ENCODE data around the gene CRIP2. TPM values are rescaled to one million over a fixed set of nuclear protein-coding genes. Genes with fewer than 3 reads are reported as not detected.
A peak's percentile ranks its signal among the peaks of the same experiment; 100 is the strongest.

The CRIP2 gene
- total and polyA plus RNA-seq, 9 of the 15 experiments (the other 6 are each of a cell fraction or from before 2014, with no cell fraction given), result 0.18 to 2.0 (median 0.69) TPM; not detected in 1

DNA sequence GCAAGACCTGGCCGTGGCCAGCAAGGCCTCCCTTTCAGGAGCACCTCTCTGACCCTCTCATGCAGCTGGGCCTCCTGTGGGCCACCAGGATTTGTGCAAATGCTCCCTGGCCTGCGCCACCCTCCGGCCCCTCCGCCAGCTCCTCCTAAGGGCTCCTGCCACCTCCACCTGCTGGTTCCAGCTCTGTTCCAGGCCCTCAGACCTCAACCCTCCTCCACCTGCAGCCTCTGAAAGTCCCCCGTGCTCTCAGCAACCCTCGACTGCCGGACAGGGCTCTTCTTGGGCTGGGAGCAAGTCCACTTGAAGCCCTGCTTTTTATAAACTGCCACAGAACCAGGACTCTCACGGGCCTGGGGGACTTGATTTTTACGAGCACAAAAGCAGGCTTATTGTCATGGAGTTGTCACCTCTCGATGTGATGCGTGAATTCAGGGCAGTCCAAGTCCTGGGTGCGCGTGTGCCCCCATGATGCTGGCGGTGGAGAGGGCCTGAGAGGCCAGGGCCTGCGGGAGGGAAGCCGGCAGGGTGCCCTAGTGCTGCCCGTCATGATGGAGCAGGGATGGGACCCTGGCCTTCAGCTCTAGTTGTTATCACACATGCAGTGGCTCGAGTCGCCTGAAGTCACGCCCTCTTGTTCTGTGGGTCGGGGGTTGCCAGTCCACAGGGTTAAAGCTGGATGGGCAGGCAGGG, 25.6 kb downstream of the CRIP2 start:
- Histone ChIP-seq H3K4me2 (ENCODE audit: insufficient read depth, low read length) (no peak overlapping the region), H3K27ac (ENCODE audit: extremely low read depth, low read depth, low read length) (no peak overlapping the region), H4K20me1 (replicated peaks; ENCODE audit: control insufficient read depth, insufficient read depth, low read length) (no peaks in the 10 kb centered on the region), H3K9me3 (replicated peaks; ENCODE audit: control insufficient read depth, insufficient read depth, low read depth, low read length) (no peaks in the 10 kb centered on the region), H2AFZ (ENCODE audit: low read depth, low read length) (no peak overlapping the region), H3K79me2 (ENCODE audit: control insufficient read depth, insufficient read depth, low read length) (no peaks in the 10 kb centered on the region), H3K4me1 (replicated peaks in 1 of 2; ENCODE audit: control insufficient read depth in 2 of 2, insufficient read depth in 2 of 2, low read length in 2 of 2) (peaks cover 0 to 54% of the 10 kb centered on the region in 2 experiments; a peak in 2 of 5 replicates), H3K36me3 (ENCODE audit: control insufficient read depth, insufficient read depth, low read length) (no peaks in the 10 kb centered on the region), H3K4me3 (no peak overlapping the region), H3K9me1 (ENCODE audit: control insufficient read depth, insufficient read depth, low read length) (no peaks in the 10 kb centered on the region), H3K27me3 (ENCODE audit: control insufficient read depth in 2 of 2, insufficient read depth in 2 of 2, low read length in 2 of 2) (peaks cover 0 to 3% of the 10 kb centered on the region in 2 experiments; a peak in 2 of 5 replicates), H3K9ac (ENCODE audit: insufficient read depth in 1 of 2, low read depth in 2 of 2, low read length in 2 of 2) (peak overlapping the region in 1 of 2 experiments; percentile 55; a peak in 2 of 4 replicates)
- in situ Hi-C loops (cut with MboI), result no loop called here
- TF ChIP-seq ZNF699 (CRISPR knock-in tag; IDR thresholded peaks at IDR 0.05; ENCODE audit: insufficient replicate concordance) (no peak), CBX3 (IDR thresholded peaks at IDR 0.05; ENCODE audit: borderline replicate concordance in 1 of 2, low read length in 2 of 2) (no peak), CBX2 (IDR thresholded peaks at IDR 0.05; ENCODE audit: insufficient read depth, low read length, poor library complexity, severe bottlenecking) (no peak), ZNF551 (CRISPR knock-in tag; IDR thresholded peaks at IDR 0.05) (no peak), CEBPG (CRISPR knock-in tag; IDR thresholded peaks at IDR 0.05) (no peak), CEBPG (tag; conservative IDR thresholded peaks at IDR 0.05 in 1 of 2, IDR thresholded peaks at IDR 0.05 in 1 of 2) (no peak), MTA2 (IDR thresholded peaks at IDR 0.05; ENCODE audit: low read depth) (no peak), NUFIP1 (IDR thresholded peaks at IDR 0.05; ENCODE audit: partially characterized antibody) (no peak)
- TF ChIP-seq, protein P1, sequence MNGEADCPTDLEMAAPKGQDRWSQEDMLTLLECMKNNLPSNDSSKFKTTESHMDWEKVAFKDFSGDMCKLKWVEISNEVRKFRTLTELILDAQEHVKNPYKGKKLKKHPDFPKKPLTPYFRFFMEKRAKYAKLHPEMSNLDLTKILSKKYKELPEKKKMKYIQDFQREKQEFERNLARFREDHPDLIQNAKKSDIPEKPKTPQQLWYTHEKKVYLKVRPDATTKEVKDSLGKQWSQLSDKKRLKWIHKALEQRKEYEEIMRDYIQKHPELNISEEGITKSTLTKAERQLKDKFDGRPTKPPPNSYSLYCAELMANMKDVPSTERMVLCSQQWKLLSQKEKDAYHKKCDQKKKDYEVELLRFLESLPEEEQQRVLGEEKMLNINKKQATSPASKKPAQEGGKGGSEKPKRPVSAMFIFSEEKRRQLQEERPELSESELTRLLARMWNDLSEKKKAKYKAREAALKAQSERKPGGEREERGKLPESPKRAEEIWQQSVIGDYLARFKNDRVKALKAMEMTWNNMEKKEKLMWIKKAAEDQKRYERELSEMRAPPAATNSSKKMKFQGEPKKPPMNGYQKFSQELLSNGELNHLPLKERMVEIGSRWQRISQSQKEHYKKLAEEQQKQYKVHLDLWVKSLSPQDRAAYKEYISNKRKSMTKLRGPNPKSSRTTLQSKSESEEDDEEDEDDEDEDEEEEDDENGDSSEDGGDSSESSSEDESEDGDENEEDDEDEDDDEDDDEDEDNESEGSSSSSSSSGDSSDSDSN (IDR thresholded peaks at IDR 0.05; ENCODE audit: borderline replicate concordance in 1 of 2, low read depth in 2 of 2, low read length in 2 of 2), result no peak
- ATAC-seq, result no peak
- POLR2A ChIA-PET, result interaction anchor here (3.1 kb wide), 1 partner anchor 8 kb away, joined by 15 read pairs; no protein-coding TSS in a partner anchor
- WGBS (ENCODE audit: insufficient coverage, low coverage, missing lambda C conversion rate), result 47% methylated on average over 16 of the region's 21 CpGs
- DNase-seq (ENCODE audit: extremely low read depth in 1 of 4, low spot score in 3 of 4), result no peak
- no TSS peak for BruUV-seq (replicated peaks)
- CTCF ChIA-PET (ENCODE audit: low intra/inter-chr PET ratio), result no interaction called here
- intact Hi-C loops (cut with micrococcal nuclease), result no loop called here
- no peak for FAIRE-seq
